ENCODE measurements around the gene SEL1L. TPM values are rescaled to one million over a fixed set of nuclear protein-coding genes. Genes with fewer than 3 reads are reported as not detected.
A peak's percentile ranks its signal among the peaks of the same experiment; 100 is the strongest.

Gene SEL1L
- total RNA-seq, 2 experiments from 2014 or later: 58.3 to 185 TPM

GRCh38 chr14:81473456-81474147 is 60.1 kb downstream of the SEL1L start:
- CTCF ChIA-PET (ENCODE audit: unreplicated experiment): interaction anchor here (3.3 kb wide), 1 partner anchor 57 kb away, joined by 12 read pairs; no protein-coding TSS in a partner anchor
- peak overlapping the region; percentile 27 for H3K4me3 ChIP-seq (ENCODE audit: low read depth, low read length, poor library complexity, severe bottlenecking)
- H3K4me1 ChIP-seq (ENCODE audit: insufficient read depth, low read length, poor library complexity, severe bottlenecking): peaks cover 80% of the 10 kb centered on the region
- H3K36me3 ChIP-seq (ENCODE audit: insufficient read depth, low read length): peaks cover 55% of the 10 kb centered on the region
- POLR2A ChIA-PET: interaction anchor here (1.0 to 4.4 kb wide), 7 partner anchors 10 to 517 kb away, joined by 3 to 108 read pairs (median 9); partner anchors contain the start of genes GTF2A1 and SEL1L
- peak overlapping the region; percentile 97 for H3K27ac ChIP-seq (ENCODE audit: low read depth, low read length, poor library complexity, severe bottlenecking)
- DNase-seq (ENCODE audit: low spot score): no peak
- TF ChIP-seq EZH2phosphoT487 (IDR thresholded peaks at IDR 0.05; ENCODE audit: borderline replicate concordance, low read depth, low read length) (no peak), CTCF (conservative IDR thresholded peaks at IDR 0.05; ENCODE audit: low read length) (no peak)
- H3K9me2 ChIP-seq (ENCODE audit: insufficient read depth, low read length): no peaks in the 10 kb centered on the region
- no peak overlapping the region for H2AFZ ChIP-seq (ENCODE audit: low read length)
- no peaks in the 10 kb centered on the region for H4K20me1 ChIP-seq (ENCODE audit: insufficient read depth, low read length)
- intact Hi-C loops (cut with micrococcal nuclease; ENCODE audit: unreplicated experiment): loop anchor here (5.0 kb wide), 2 partner anchors 301 to 496 kb away; no protein-coding TSS in a partner anchor
- peak overlapping the region; percentile 59 for H3K4me2 ChIP-seq (ENCODE audit: low read length)
- no TSS peak for BruUV-seq (replicated peaks)
- H3K9me3 ChIP-seq (ENCODE audit: low read length): no peaks in the 10 kb centered on the region
- H3K79me2 ChIP-seq (ENCODE audit: insufficient read depth, low read depth, low read length): peaks cover 5% of the 10 kb centered on the region; the same call in 1 of the 2 replicates

GRCh38 chr14:81472096-81472800 is 61.4 kb downstream of the SEL1L start:
- intact Hi-C loops (cut with micrococcal nuclease; ENCODE audit: unreplicated experiment): loop anchor here (5.0 kb wide), 2 partner anchors 300 to 495 kb away; no protein-coding TSS in a partner anchor
- Histone ChIP-seq H3K27ac (ENCODE audit: low read depth, low read length, poor library complexity, severe bottlenecking) (peak overlapping the region; percentile 97), H3K9me3 (ENCODE audit: low read length) (no peaks in the 10 kb centered on the region), H3K36me3 (ENCODE audit: insufficient read depth, low read length) (peaks cover 41% of the 10 kb centered on the region), H3K4me3 (ENCODE audit: low read depth, low read length, poor library complexity, severe bottlenecking) (peak overlapping the region; percentile 43), H3K79me2 (ENCODE audit: insufficient read depth, low read depth, low read length) (peaks cover 5% of the 10 kb centered on the region; the same call in 1 of the 2 replicates), H3K4me1 (ENCODE audit: insufficient read depth, low read length, poor library complexity, severe bottlenecking) (peaks cover 86% of the 10 kb centered on the region), H2AFZ (ENCODE audit: low read length) (no peak overlapping the region), H3K4me2 (ENCODE audit: low read length) (peak overlapping the region; percentile 70), H3K9me2 (ENCODE audit: insufficient read depth, low read length) (no peaks in the 10 kb centered on the region), H4K20me1 (ENCODE audit: insufficient read depth, low read length) (no peaks in the 10 kb centered on the region)
- POLR2A ChIA-PET: interaction anchor here (0.6 to 4.4 kb wide), 18 partner anchors 11 to 515 kb away, joined by 3 to 108 read pairs (median 4); partner anchors contain the start of genes GTF2A1 and SEL1L
- TF ChIP-seq EZH2phosphoT487 (IDR thresholded peaks at IDR 0.05; ENCODE audit: borderline replicate concordance, low read depth, low read length) (no peak), CTCF (conservative IDR thresholded peaks at IDR 0.05; ENCODE audit: low read length) (no peak)
- CTCF ChIA-PET (ENCODE audit: unreplicated experiment): interaction anchor here (0.5 to 3.3 kb wide), 3 partner anchors 8 to 60 kb away, joined by 3 to 12 read pairs (median 3); no protein-coding TSS in a partner anchor
- DNase-seq (ENCODE audit: low spot score): peak; percentile 37
- no TSS peak for BruUV-seq (replicated peaks)
